Prostate gland (tissue), 2 donors: ENCODE data around the gene STX1B. TPM values are rescaled to one million over a fixed set of nuclear protein-coding genes. Genes with fewer than 3 reads are reported as not detected.

ENCODE experiments used
- DNase-seq: peaks from one replicate; pipeline ENCODE4 v3.0.0-alpha.2; 2019; ENCODE audit warnings: low spot score
- H3K27ac ChIP-seq, 2 donors: fragments of 200-600 bp; sonication (generic); 2 replicates each; pipeline ENCODE4 v1.5.1; 2017 to 2019
- H3K27me3 ChIP-seq: fragments of 200-600 bp; sonication (generic); replicated peaks from 2 replicates; pipeline ENCODE4 v1.5.1; 2019; ENCODE audit not compliant: insufficient read depth
- H3K36me3 ChIP-seq, 2 donors: fragments of 200-600 bp; sonication (generic); 1 replicate in 1 of 2; 2 replicates in 1 of 2; pipeline versions ENCODE4 v1.5.1 to v1.8.1; 2017 to 2019
- H3K4me1 ChIP-seq: fragments of 200-600 bp; sonication (generic); replicated peaks from 2 replicates; pipeline ENCODE4 v1.5.1; 2019
- H3K4me3 ChIP-seq, 2 donors: fragments of 200-600 bp; sonication (generic); 2 replicates each; pipeline ENCODE4 v1.5.1; 2017 to 2019
- H3K9me3 ChIP-seq: fragments of 200-600 bp; sonication (generic); 2 replicates; pipeline ENCODE4 v1.5.1; 2017
- POLR2A ChIP-seq: fragments of 450-650 bp; IDR thresholded peaks from one replicate; pipeline ENCODE4 v1.6.1; 2016; ENCODE audit warnings: antibody characterized with exemption, mild to moderate bottlenecking
- POLR2AphosphoS5 ChIP-seq: sonication (generic); formaldehyde crosslinking; IDR thresholded peaks from one replicate; pipeline ENCODE4 v1.6.1; 2017; ENCODE audit warnings: antibody characterized with exemption
- WGBS: methylation state at CpG from one replicate; pipeline ENCODE4 v1.1.5; 2018; 5-methylcytosine and 5-hydroxymethylcytosine counted together
- intact Hi-C: fragments of 100-400 bp; cut with DNase I; formaldehyde crosslinking; loops from one replicate; pipeline ENCODE4 v1.14.2; 2022
- total RNA-seq, 2 donors: library from RNA; depleted of rRNA; stranded (reverse); fragments of >200 nt; gene quantifications; one replicate each; pipeline ENCODE4 v1.1.0, GENCODE V29; 2016
- TF ChIP-seq, protein P1 (sequence below), 4 experiments: fragments of 200-600 bp in 2 of 4; fragments of 450-650 bp in 2 of 4; sonication (generic) in 2 of 4; IDR thresholded peaks; 1 replicate in 3 of 4; 2 replicates in 1 of 4; pipeline ENCODE4 v1.5.1; 2016 to 2019; ENCODE audit warnings: antibody characterized with exemption in 4 of 4, mild to moderate bottlenecking in 2 of 4, moderate library complexity in 2 of 4

The STX1B gene
- total RNA-seq: under 1 TPM; 0.36 to 0.91 TPM

DNA sequence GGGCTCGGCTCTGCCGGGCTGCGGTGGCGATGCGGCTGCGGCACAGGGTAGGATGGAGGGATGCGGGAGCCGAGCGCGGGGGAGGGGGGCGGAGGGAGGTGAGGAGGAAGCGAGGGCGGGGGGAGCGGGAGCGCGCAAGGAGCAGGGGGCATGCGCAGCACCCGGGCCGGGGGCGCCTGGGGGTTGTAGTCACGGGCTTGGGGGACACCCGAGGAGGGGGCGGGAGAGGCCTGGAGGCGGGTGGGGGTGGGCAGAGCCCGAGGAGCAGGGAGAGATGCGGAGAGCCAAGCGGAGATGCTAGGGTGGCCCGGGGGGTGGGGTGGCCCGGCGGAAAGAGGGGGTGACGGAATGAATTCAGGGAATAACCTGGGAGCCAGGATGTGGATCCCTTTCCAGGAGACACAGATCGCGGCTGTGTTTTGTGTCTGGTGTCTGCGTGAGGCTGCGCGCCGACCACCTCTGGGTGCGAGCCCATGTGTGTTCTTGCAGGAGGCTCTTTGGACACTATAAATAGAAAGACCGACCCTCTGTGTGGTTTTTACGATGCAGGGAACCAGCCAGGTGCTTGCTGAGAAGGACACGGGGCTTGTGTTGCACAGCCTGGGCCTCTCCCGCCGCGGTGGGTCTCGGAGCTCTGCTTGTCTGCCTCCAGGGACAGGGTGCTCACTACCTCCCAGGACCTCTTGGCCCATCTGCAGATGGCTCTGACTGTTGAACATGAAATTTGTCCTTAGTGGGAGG, at the start of gene STX1B:
Gene STX1B, minus strand, starts transcription at position 54 of the 741 bp plus-strand sequence. CDS start 242 bp downstream, outside the sequence.
- no peak within 1 kb of the TSS for H3K27ac ChIP-seq
- peaks cover 3% of the 10 kb centered on the region for H3K27me3 ChIP-seq
- no peak for TF ChIP-seq POLR2A
- TF ChIP-seq, protein P1, sequence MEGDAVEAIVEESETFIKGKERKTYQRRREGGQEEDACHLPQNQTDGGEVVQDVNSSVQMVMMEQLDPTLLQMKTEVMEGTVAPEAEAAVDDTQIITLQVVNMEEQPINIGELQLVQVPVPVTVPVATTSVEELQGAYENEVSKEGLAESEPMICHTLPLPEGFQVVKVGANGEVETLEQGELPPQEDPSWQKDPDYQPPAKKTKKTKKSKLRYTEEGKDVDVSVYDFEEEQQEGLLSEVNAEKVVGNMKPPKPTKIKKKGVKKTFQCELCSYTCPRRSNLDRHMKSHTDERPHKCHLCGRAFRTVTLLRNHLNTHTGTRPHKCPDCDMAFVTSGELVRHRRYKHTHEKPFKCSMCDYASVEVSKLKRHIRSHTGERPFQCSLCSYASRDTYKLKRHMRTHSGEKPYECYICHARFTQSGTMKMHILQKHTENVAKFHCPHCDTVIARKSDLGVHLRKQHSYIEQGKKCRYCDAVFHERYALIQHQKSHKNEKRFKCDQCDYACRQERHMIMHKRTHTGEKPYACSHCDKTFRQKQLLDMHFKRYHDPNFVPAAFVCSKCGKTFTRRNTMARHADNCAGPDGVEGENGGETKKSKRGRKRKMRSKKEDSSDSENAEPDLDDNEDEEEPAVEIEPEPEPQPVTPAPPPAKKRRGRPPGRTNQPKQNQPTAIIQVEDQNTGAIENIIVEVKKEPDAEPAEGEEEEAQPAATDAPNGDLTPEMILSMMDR (IDR thresholded peaks at IDR 0.05): no peak
- no peak for TF ChIP-seq POLR2AphosphoS5
- no peaks in the 10 kb centered on the region for H3K9me3 ChIP-seq
- no peaks in the 10 kb centered on the region for H3K36me3 ChIP-seq
- no peak for DNase-seq
- H3K4me3 ChIP-seq: no peak within 1 kb of the TSS
- WGBS: 9% methylated on average over 29 of the region's 45 CpGs
- intact Hi-C loops: no loop called here
- no peaks in the 10 kb centered on the region for H3K4me1 ChIP-seq

DNA sequence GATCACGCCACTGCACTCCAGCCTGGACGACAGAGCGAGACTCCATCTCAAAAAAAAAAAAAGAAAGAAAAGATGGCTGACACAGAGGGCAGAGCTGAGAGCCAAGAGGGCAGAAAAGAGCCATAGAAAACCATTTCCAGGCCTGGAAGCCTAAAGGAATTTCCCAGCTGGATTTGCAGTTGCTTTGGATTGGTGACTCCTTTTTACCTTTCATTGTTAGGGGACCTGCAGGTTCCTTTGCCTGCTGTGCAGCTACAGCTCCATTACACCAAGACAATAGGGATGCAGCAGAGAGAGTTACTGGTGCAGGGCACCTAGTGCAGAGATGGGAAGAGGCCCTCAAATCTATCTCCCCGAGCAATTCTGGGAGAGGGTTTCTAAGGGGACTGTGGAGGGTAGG, 45.2 kb upstream of the STX1B start:
- Histone ChIP-seq H3K27me3 (no peaks in the 10 kb centered on the region), H3K27ac (no peak overlapping the region), H3K36me3 (no peaks in the 10 kb centered on the region), H3K4me3 (no peak overlapping the region), H3K4me1 (no peaks in the 10 kb centered on the region), H3K9me3 (no peaks in the 10 kb centered on the region)
- WGBS: 89% methylated on average over 4 of the region's 4 CpGs
- TF ChIP-seq, protein P1 (IDR thresholded peaks at IDR 0.05): no peak
- TF ChIP-seq POLR2A: no peak
- no peak for TF ChIP-seq POLR2AphosphoS5
- intact Hi-C loops: no loop called here
- DNase-seq: no peak

DNA sequence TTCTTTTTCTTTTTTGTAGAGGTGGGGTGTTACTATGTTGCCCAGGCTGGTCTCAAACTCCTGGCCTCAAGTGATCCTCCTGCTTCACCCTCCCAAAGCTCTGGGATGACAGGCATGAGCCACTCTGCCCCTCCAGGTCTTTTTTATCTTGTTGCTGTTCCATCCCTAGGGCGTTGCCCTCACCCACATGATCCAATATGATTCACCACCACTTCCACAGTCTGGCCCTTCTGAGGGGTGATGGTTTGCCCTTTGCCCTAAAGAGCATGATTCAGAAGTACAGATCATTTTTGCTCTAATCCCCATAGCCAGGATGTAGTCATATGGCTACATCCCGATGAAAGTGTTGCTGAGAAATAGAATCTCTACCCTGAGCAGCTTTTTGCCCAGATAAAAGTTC, 41.7 kb upstream of the STX1B start:
- H3K4me3 ChIP-seq: no peak overlapping the region
- H3K36me3 ChIP-seq: no peaks in the 10 kb centered on the region
- H3K27ac ChIP-seq: no peak overlapping the region
- H3K27me3 ChIP-seq: no peaks in the 10 kb centered on the region
- DNase-seq: no peak
- H3K4me1 ChIP-seq: no peaks in the 10 kb centered on the region
- TF ChIP-seq POLR2A: no peak
- TF ChIP-seq POLR2AphosphoS5: no peak
- TF ChIP-seq, protein P1 (IDR thresholded peaks at IDR 0.05): no peak
- intact Hi-C loops: no loop called here
- WGBS: 80% methylated on average over 2 of the region's 2 CpGs
- no peaks in the 10 kb centered on the region for H3K9me3 ChIP-seq

DNA sequence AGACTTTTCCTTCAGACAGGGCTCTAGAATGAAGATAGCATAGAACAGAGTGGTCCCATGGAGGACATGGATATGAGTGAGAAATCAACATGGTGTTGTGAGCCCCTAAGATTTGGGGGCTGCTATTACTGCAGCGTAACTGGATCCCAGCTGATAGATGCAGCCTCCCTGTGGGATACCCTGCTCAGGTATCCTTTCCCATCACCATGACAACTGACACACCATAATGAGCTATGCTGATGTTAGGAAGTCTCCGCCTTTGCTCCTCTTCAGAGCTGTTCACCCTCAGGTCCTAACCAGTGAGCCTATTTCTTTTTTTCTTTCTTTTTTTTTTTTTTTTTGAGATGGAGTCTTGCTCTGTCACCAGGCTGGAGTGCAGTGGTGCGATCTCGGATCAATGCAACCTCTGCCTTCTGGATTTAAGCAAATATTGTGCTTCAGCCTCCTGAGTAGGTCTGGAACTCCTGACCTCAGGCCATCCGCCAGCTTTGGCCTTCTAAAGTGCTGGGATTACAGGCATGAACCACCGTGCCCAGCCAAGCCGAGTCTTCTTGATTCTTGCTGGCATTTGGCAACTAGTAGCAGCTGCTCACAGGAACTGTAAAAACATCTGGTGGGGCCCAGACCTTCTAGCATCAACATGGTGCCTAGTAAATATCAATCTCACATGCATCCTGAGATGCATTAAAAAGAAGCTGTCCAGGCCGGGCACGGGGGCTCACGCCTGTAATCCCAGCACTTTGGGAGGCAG, 40.0 kb upstream of the STX1B start:
- Histone ChIP-seq H3K4me1 (no peaks in the 10 kb centered on the region), H3K36me3 (no peaks in the 10 kb centered on the region), H3K27ac (no peak overlapping the region), H3K9me3 (no peaks in the 10 kb centered on the region), H3K27me3 (no peaks in the 10 kb centered on the region), H3K4me3 (no peak overlapping the region)
- TF ChIP-seq POLR2AphosphoS5: no peak
- TF ChIP-seq, protein P1 (IDR thresholded peaks at IDR 0.05): no peak
- TF ChIP-seq POLR2A: no peak
- intact Hi-C loops: no loop called here
- WGBS: 72% methylated on average over 10 of the region's 10 CpGs
- no peak for DNase-seq
